HEK293 (cell line): ENCODE measurements around the gene OSBP2.

Source experiments
- BCL11B ChIP-seq: fragments of 450-650 bp; formaldehyde crosslinking; IDR thresholded peaks from 2 replicates; pipeline ENCODE4 v1.5.1; 2016; ENCODE audit warnings: low read depth, missing biosample characterization, missing genetic modification characterization
- GLI2 ChIP-seq: fragments of 450-650 bp; formaldehyde crosslinking; IDR thresholded peaks from 2 replicates; pipeline ENCODE4; 2017; ENCODE audit warnings: missing biosample characterization, missing genetic modification characterization, low read depth, borderline replicate concordance
- KLF10 ChIP-seq: fragments of 450-650 bp; IDR thresholded peaks from 2 replicates; pipeline ENCODE4 v1.5.1; 2018; ENCODE audit warnings: missing biosample characterization, mild to moderate bottlenecking, missing genetic modification characterization
- KLF9 ChIP-seq: fragments of 450-650 bp; formaldehyde crosslinking; IDR thresholded peaks from 2 replicates; pipeline ENCODE4 v1.5.1; 2016; ENCODE audit warnings: missing biosample characterization, missing genetic modification characterization, low read depth
- MYNN ChIP-seq: fragments of 450-650 bp; formaldehyde crosslinking; IDR thresholded peaks from 2 replicates; pipeline ENCODE4 v1.5.1; 2016; ENCODE audit warnings: missing biosample characterization, missing genetic modification characterization, borderline replicate concordance
- MZF1 ChIP-seq: fragments of 450-650 bp; formaldehyde crosslinking; IDR thresholded peaks from 2 replicates; pipeline ENCODE4 v1.5.1; 2017; ENCODE audit warnings: missing biosample characterization, missing genetic modification characterization, borderline replicate concordance
- SALL2 ChIP-seq: fragments of 450-650 bp; formaldehyde crosslinking; IDR thresholded peaks from 2 replicates; pipeline ENCODE4 v1.5.0; 2017; ENCODE audit warnings: missing biosample characterization, mild to moderate bottlenecking, missing genetic modification characterization, borderline replicate concordance
- SP3 ChIP-seq: fragments of 450-650 bp; formaldehyde crosslinking; IDR thresholded peaks from 2 replicates; pipeline ENCODE4 v1.5.1; 2016; ENCODE audit warnings: missing biosample characterization, missing genetic modification characterization
- SP7 ChIP-seq: fragments of 450-650 bp; formaldehyde crosslinking; IDR thresholded peaks from 2 replicates; pipeline ENCODE4 v1.5.1; 2016; ENCODE audit warnings: missing biosample characterization, missing genetic modification characterization
- ZBTB17 ChIP-seq: fragments of 450-650 bp; formaldehyde crosslinking; IDR thresholded peaks from 2 replicates; pipeline ENCODE4 v1.5.1; 2016; ENCODE audit warnings: missing biosample characterization, missing genetic modification characterization
- ZBTB8A ChIP-seq: fragments of 450-650 bp; formaldehyde crosslinking; IDR thresholded peaks from 2 replicates; pipeline ENCODE4 v1.5.1; 2016; ENCODE audit warnings: missing biosample characterization, missing genetic modification characterization
- ZFHX2 ChIP-seq: fragments of 450-650 bp; formaldehyde crosslinking; conservative IDR thresholded peaks from 2 replicates; pipeline ENCODE4 v1.5.1; 2016; ENCODE audit warnings: missing biosample characterization, missing genetic modification characterization
- ZFP37 ChIP-seq: fragments of 450-650 bp; formaldehyde crosslinking; IDR thresholded peaks from 2 replicates; pipeline ENCODE4 v1.5.1; 2016; ENCODE audit warnings: missing biosample characterization, missing genetic modification characterization
- ZNF121 ChIP-seq: fragments of 450-650 bp; formaldehyde crosslinking; IDR thresholded peaks from 2 replicates; pipeline ENCODE4 v1.5.1; 2016; ENCODE audit warnings: missing biosample characterization, missing genetic modification characterization
- ZNF16 ChIP-seq: fragments of 450-650 bp; formaldehyde crosslinking; IDR thresholded peaks from 2 replicates; pipeline ENCODE4 v1.5.1; 2016; ENCODE audit warnings: low read depth, missing biosample characterization, missing genetic modification characterization
- ZNF223 ChIP-seq: fragments of 450-650 bp; formaldehyde crosslinking; IDR thresholded peaks from 2 replicates; pipeline ENCODE4 v1.5.1; 2016; ENCODE audit warnings: missing biosample characterization, missing genetic modification characterization
- ZNF302 ChIP-seq: fragments of 450-650 bp; formaldehyde crosslinking; IDR thresholded peaks from 2 replicates; pipeline ENCODE4 v1.5.1; 2016; ENCODE audit warnings: missing biosample characterization, missing genetic modification characterization, low read depth
- ZNF394 ChIP-seq: fragments of 450-650 bp; formaldehyde crosslinking; IDR thresholded peaks from 2 replicates; pipeline ENCODE4 v1.5.1; 2016; ENCODE audit warnings: missing biosample characterization, missing genetic modification characterization, mild to moderate bottlenecking, moderate library complexity, borderline replicate concordance
- ZNF501 ChIP-seq: fragments of 450-650 bp; formaldehyde crosslinking; IDR thresholded peaks from 2 replicates; pipeline ENCODE4 v1.5.1; 2016; ENCODE audit warnings: missing biosample characterization, missing genetic modification characterization
- ZNF514 ChIP-seq: fragments of 450-650 bp; formaldehyde crosslinking; IDR thresholded peaks from 2 replicates; pipeline ENCODE4 v1.5.1; 2016; ENCODE audit warnings: missing biosample characterization, missing genetic modification characterization
- ZNF549 ChIP-seq: fragments of 450-650 bp; IDR thresholded peaks from 2 replicates; pipeline ENCODE4 v1.5.1; 2018; ENCODE audit warnings: missing biosample characterization, missing genetic modification characterization, mild to moderate bottlenecking, inconsistent platforms, moderate library complexity
- ZNF561 ChIP-seq: fragments of 450-650 bp; IDR thresholded peaks from 2 replicates; pipeline ENCODE4 v1.5.1; 2018; ENCODE audit warnings: missing biosample characterization, missing genetic modification characterization, borderline replicate concordance
- TF ChIP-seq, protein P1 (sequence below): fragments of 450-650 bp; formaldehyde crosslinking; IDR thresholded peaks from 2 replicates; pipeline ENCODE4 v1.5.1; 2017; ENCODE audit warnings: missing biosample characterization, missing genetic modification characterization
- TF ChIP-seq, protein P2 (sequence below): fragments of 450-650 bp; IDR thresholded peaks from 2 replicates; pipeline ENCODE4 v1.5.1; 2018; ENCODE audit warnings: missing biosample characterization, mild to moderate bottlenecking, missing genetic modification characterization
- TF ChIP-seq, protein P3 (sequence below): fragments of 450-650 bp; formaldehyde crosslinking; IDR thresholded peaks from 2 replicates; pipeline ENCODE4 v1.5.1; 2016; ENCODE audit warnings: missing biosample characterization, missing genetic modification characterization
- TF ChIP-seq, protein P4 (sequence below): fragments of 450-650 bp; formaldehyde crosslinking; IDR thresholded peaks from 2 replicates; pipeline ENCODE4 v1.5.1; 2017; ENCODE audit warnings: missing biosample characterization, mild to moderate bottlenecking, missing genetic modification characterization, moderate library complexity

OSBP2 gene

DNA sequence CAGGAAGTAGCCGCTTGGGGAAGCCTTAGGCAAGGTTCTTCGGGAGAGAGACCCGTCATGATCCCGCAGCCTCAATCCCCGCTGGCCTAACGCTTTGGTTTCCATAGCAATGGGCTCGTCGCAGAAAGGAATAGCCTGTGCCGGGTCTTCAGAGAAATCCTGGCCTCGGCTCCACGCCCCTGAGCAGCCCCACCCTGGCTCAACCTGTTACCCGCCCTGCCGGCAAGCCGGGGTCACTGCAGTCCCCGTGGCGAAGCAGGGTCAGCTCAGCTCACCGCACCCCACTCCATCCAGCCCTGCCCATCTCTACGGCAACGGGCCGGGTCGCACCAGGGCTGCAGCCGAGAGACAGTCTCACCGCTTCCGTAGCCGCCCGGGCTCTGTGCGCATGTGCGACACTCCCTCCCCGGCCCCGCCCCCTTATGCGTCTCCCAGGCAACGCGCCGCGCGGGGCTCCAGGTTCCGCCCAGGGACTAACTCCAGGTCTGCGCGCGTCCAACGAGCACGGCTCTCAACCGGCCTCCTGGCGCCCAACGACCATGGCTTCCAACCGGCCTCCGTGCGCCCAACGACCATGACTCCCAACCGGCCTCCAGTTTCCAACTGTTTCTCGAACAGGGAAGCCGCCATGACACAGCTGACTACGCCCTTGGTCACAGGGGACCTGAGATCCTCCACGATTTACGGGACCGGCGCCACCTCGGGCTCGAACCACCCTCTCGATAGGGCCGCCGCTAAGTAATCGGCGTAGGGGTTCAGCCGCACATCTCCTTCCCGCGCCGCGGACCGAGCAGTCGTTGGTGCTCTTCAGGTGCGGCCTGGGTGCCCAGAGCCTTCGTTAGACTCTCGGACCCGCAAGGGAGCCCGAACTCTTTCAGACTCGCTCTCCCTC, 26.9 kb upstream of the OSBP2 start, which contains the start of gene DUSP18 (continued):
- TF ChIP-seq, protein P1, sequence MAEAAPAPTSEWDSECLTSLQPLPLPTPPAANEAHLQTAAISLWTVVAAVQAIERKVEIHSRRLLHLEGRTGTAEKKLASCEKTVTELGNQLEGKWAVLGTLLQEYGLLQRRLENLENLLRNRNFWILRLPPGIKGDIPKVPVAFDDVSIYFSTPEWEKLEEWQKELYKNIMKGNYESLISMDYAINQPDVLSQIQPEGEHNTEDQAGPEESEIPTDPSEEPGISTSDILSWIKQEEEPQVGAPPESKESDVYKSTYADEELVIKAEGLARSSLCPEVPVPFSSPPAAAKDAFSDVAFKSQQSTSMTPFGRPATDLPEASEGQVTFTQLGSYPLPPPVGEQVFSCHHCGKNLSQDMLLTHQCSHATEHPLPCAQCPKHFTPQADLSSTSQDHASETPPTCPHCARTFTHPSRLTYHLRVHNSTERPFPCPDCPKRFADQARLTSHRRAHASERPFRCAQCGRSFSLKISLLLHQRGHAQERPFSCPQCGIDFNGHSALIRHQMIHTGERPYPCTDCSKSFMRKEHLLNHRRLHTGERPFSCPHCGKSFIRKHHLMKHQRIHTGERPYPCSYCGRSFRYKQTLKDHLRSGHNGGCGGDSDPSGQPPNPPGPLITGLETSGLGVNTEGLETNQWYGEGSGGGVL (tag by site-specific recombination) = no peak
- TF ChIP-seq ZNF394 (tag by site-specific recombination) = peak; percentile 35; the same call in 1 of the 2 replicates
- peak; percentile 62; the same call in 1 of the 2 replicates for TF ChIP-seq ZNF561 (tag by site-specific recombination)
- peak; percentile 94 for TF ChIP-seq ZBTB17 (tag by site-specific recombination)
- TF ChIP-seq GLI2 = no peak
- no peak for TF ChIP-seq ZNF514 (tag by site-specific recombination)
- 0 out of 2 replicates have a peak, but pooled peaks have one; percentile 11 for TF ChIP-seq ZNF121 (tag by site-specific recombination)
- no peak for TF ChIP-seq MZF1
- TF ChIP-seq SP3 (tag by site-specific recombination) = peak; percentile 78
- 0 out of 2 replicates have a peak, but pooled peaks have one; percentile 52 for TF ChIP-seq ZNF223 (tag by site-specific recombination)
- peak; percentile 79; the same call in 1 of the 2 replicates for TF ChIP-seq ZNF501
- peak; percentile 70 for TF ChIP-seq SP7 (tag by site-specific recombination)
- TF ChIP-seq KLF9 (tag by site-specific recombination) = peak; percentile 95
- no peak for TF ChIP-seq ZFHX2 (tag by site-specific recombination)
- no peak for TF ChIP-seq ZNF549 (tag by site-specific recombination)
- no peak; the same call in 1 of the 2 replicates for TF ChIP-seq KLF10 (tag by site-specific recombination)
- TF ChIP-seq ZBTB8A (tag by site-specific recombination) = peak; percentile 94
- TF ChIP-seq, protein P2, sequence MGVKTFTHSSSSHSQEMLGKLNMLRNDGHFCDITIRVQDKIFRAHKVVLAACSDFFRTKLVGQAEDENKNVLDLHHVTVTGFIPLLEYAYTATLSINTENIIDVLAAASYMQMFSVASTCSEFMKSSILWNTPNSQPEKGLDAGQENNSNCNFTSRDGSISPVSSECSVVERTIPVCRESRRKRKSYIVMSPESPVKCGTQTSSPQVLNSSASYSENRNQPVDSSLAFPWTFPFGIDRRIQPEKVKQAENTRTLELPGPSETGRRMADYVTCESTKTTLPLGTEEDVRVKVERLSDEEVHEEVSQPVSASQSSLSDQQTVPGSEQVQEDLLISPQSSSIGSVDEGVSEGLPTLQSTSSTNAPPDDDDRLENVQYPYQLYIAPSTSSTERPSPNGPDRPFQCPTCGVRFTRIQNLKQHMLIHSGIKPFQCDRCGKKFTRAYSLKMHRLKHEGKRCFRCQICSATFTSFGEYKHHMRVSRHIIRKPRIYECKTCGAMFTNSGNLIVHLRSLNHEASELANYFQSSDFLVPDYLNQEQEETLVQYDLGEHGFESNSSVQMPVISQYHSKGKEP (tag by site-specific recombination) = no peak
- peak; percentile 92 for TF ChIP-seq MYNN (tag by site-specific recombination)
- TF ChIP-seq ZNF302 (tag by site-specific recombination) = no peak
- TF ChIP-seq, protein P3, sequence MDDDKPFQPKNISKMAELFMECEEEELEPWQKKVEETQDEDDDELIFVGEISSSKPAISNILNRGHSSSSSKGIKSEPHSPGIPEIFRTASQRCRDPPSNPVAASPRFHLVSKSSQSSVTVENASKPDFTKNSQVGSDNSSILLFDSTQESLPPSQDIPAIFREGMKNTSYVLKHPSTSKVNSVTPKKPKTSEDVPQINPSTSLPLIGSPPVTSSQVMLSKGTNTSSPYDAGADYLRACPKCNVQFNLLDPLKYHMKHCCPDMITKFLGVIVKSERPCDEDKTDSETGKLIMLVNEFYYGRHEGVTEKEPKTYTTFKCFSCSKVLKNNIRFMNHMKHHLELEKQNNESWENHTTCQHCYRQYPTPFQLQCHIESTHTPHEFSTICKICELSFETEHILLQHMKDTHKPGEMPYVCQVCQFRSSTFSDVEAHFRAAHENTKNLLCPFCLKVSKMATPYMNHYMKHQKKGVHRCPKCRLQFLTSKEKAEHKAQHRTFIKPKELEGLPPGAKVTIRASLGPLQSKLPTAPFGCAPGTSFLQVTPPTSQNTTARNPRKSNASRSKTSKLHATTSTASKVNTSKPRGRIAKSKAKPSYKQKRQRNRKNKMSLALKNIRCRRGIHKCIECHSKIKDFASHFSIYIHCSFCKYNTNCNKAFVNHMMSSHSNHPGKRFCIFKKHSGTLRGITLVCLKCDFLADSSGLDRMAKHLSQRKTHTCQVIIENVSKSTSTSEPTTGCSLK (tag by site-specific recombination) = no peak
- no peak for TF ChIP-seq ZNF16 (tag by site-specific recombination)
- peak; percentile 78 for TF ChIP-seq ZFP37 (tag by site-specific recombination)
- TF ChIP-seq, protein P4, sequence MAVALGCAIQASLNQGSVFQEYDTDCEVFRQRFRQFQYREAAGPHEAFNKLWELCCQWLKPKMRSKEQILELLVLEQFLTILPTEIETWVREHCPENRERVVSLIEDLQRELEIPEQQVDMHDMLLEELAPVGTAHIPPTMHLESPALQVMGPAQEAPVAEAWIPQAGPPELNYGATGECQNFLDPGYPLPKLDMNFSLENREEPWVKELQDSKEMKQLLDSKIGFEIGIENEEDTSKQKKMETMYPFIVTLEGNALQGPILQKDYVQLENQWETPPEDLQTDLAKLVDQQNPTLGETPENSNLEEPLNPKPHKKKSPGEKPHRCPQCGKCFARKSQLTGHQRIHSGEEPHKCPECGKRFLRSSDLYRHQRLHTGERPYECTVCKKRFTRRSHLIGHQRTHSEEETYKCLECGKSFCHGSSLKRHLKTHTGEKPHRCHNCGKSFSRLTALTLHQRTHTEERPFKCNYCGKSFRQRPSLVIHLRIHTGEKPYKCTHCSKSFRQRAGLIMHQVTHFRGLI (tag by site-specific recombination) = peak; percentile 99
- no peak for TF ChIP-seq SALL2
- TF ChIP-seq BCL11B (tag by site-specific recombination) = no peak
